A673 (cell line): ENCODE results near the gene RFK. TPM values are rescaled to one million over a fixed set of nuclear protein-coding genes. Genes with fewer than 3 reads are reported as not detected.

Experiments used
- BruUV-seq: library from RNA; stranded (reverse); fragments of 400-500 nt; replicated peaks from 2 replicates; lab custom pipeline; 2021; lab: Mats Ljungman, UMichigan
- CTCF ChIA-PET: fragments of 300-600 bp; sonication (Branson Sonifier 250); formaldehyde crosslinking; loops from one replicate; lab custom pipeline; 2022; ENCODE audit warnings: antibody characterized with exemption; lab: Charles Lee
- POLR2A ChIA-PET: fragments of 300-600 bp; sonication (Branson Sonifier 250); formaldehyde crosslinking; loops from one replicate; lab custom pipeline; 2022; ENCODE audit warnings: antibody characterized with exemption; ENCODE audit not compliant: low non-redundant PET; lab: Charles Lee
- DNase-seq: peaks from one replicate; pipeline ENCODE4 v3.0.0-alpha.2; 2015; ENCODE audit warnings: low spot score
- H3K27ac ChIP-seq: fragments of 200-600 bp; sonication (generic); 2 replicates; pipeline ENCODE4 v1.5.1; 2016; ENCODE audit warnings: mixed run types, low read depth, mild to moderate bottlenecking, mixed read lengths, antibody characterized with exemption, low read length; ENCODE audit not compliant: poor library complexity, severe bottlenecking
- H3K27me3 ChIP-seq: fragments of 200-600 bp; sonication (generic); replicated peaks from 2 replicates; pipeline ENCODE4 v1.6.1; 2017; ENCODE audit warnings: mixed run types, low read depth, mild to moderate bottlenecking, mixed read lengths, antibody characterized with exemption, low read length; ENCODE audit not compliant: insufficient read depth, poor library complexity
- H3K36me3 ChIP-seq: fragments of 200-600 bp; sonication (generic); 2 replicates; pipeline ENCODE4 v1.6.1; 2016; ENCODE audit warnings: mixed run types, mild to moderate bottlenecking, mixed read lengths, antibody characterized with exemption, low read length; ENCODE audit not compliant: insufficient read depth, poor library complexity, severe bottlenecking
- H3K4me1 ChIP-seq: fragments of 200-600 bp; sonication (generic); 2 replicates; pipeline ENCODE4 v1.6.1; 2017; ENCODE audit warnings: mixed run types, mild to moderate bottlenecking, mixed read lengths, antibody characterized with exemption, low read length; ENCODE audit not compliant: insufficient read depth, poor library complexity, severe bottlenecking
- H3K4me3 ChIP-seq: fragments of 200-600 bp; sonication (generic); 2 replicates; pipeline ENCODE4 v1.5.1; 2016; ENCODE audit warnings: low read depth, mixed run types, mild to moderate bottlenecking, mixed read lengths, low read length; ENCODE audit not compliant: poor library complexity, severe bottlenecking
- H3K9me3 ChIP-seq: fragments of 200-600 bp; sonication (generic); 2 replicates; pipeline ENCODE4 v1.6.1; 2016; ENCODE audit warnings: mixed run types, low read depth, mild to moderate bottlenecking, mixed read lengths, antibody characterized with exemption, low read length; ENCODE audit not compliant: poor library complexity, severe bottlenecking
- EZH2 ChIP-seq: fragments of 200-600 bp; sonication (generic); IDR thresholded peaks from 2 replicates; pipeline ENCODE4 v1.6.1; 2017; ENCODE audit warnings: borderline replicate concordance, low read depth, mild to moderate bottlenecking, mixed read lengths, antibody characterized with exemption, low read length; ENCODE audit not compliant: poor library complexity, severe bottlenecking
- intact Hi-C: fragments of 100-400 bp; cut with micrococcal nuclease; formaldehyde crosslinking; loops from one replicate; pipeline ENCODE4 v1.10.0; 2022; ENCODE audit not compliant: unreplicated experiment
- total RNA-seq: library from RNA; stranded (reverse); gene quantifications from 2 replicates; pipeline ENCODE4 v1.2.3, GENCODE V29; 2021
- TF ChIP-seq, protein P1 (sequence below): fragments of 300-800, 200-600 bp; sonication (generic); conservative IDR thresholded peaks from 2 replicates; pipeline ENCODE4 v1.5.1; 2017; ENCODE audit warnings: low read depth, mild to moderate bottlenecking, antibody characterized with exemption, low read length, moderate library complexity, mixed read lengths

The RFK gene
- total RNA-seq, 1 experiment from 2014 or later: 22.1 TPM

DNA sequence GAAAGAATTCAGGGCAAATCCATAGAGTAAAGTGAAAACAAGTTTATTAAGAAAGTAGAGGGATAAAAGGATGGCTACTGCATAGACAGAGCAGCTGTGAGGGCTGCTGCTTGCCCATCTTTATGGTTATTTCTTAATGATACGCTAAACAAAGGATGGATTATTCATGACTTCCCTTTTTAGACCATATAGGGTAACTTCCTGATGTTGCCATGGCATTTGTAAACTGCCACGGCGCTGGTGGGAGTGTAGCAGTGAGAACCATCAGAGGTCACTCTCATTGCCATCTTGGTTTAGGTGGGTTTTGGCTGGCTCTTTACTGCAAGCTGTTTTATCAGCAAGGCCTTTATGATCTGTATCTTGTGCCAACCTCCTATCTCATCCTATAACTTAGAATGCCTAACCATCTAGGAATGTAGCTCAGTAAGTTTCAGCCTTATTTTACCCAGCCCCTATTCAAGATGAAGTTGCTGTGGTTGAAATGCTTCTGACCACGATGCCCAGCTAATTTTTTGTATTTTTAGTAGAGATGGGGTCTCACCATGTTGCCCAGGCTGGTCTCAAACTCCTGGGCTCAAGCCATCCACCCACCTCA lies 42.1 kb downstream of the RFK start:
- no TSS peak for BruUV-seq
- Histone ChIP-seq H3K27me3 (peaks cover 2% of the 10 kb centered on the region), H3K4me3 (no peak overlapping the region), H3K9me3 (no peaks in the 10 kb centered on the region), H3K27ac (no peak overlapping the region), H3K4me1 (no peaks in the 10 kb centered on the region), H3K36me3 (no peaks in the 10 kb centered on the region)
- ChIA-PET POLR2A (no interaction called here), CTCF (no interaction called here)
- DNase-seq: no peak
- TF ChIP-seq, protein P1, sequence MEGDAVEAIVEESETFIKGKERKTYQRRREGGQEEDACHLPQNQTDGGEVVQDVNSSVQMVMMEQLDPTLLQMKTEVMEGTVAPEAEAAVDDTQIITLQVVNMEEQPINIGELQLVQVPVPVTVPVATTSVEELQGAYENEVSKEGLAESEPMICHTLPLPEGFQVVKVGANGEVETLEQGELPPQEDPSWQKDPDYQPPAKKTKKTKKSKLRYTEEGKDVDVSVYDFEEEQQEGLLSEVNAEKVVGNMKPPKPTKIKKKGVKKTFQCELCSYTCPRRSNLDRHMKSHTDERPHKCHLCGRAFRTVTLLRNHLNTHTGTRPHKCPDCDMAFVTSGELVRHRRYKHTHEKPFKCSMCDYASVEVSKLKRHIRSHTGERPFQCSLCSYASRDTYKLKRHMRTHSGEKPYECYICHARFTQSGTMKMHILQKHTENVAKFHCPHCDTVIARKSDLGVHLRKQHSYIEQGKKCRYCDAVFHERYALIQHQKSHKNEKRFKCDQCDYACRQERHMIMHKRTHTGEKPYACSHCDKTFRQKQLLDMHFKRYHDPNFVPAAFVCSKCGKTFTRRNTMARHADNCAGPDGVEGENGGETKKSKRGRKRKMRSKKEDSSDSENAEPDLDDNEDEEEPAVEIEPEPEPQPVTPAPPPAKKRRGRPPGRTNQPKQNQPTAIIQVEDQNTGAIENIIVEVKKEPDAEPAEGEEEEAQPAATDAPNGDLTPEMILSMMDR: no peak
- TF ChIP-seq EZH2: no peak
- intact Hi-C loops: no loop called here

DNA sequence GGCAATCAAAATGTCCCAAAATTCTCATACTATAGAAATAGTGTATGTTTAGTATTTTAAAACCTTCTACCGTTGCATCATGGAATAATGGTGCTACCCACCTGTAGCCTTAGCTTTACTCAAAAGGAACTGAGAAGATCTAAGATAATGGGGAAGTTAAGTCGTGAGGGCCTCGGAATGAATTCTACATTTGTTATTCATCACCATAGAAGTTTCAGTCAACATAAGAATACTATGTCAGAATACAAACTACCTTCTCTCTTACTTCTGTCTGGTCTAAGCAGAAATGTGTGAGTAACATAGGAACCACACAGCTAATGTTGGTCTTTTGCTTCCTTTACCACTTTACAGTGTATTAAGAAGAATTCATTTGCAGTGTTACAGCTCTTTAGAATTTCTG lies 43.2 kb downstream of the RFK start:
- ChIA-PET POLR2A (no interaction called here), CTCF (no interaction called here)
- no TSS peak for BruUV-seq
- no peaks in the 10 kb centered on the region for H3K9me3 ChIP-seq
- intact Hi-C loops: no loop called here
- TF ChIP-seq, protein P1: no peak
- no peak for TF ChIP-seq EZH2
- no peak overlapping the region for H3K27ac ChIP-seq
- DNase-seq: no peak
- no peaks in the 10 kb centered on the region for H3K4me1 ChIP-seq
- H3K27me3 ChIP-seq: peaks cover 2% of the 10 kb centered on the region
- no peak overlapping the region for H3K4me3 ChIP-seq
- H3K36me3 ChIP-seq: no peaks in the 10 kb centered on the region

DNA sequence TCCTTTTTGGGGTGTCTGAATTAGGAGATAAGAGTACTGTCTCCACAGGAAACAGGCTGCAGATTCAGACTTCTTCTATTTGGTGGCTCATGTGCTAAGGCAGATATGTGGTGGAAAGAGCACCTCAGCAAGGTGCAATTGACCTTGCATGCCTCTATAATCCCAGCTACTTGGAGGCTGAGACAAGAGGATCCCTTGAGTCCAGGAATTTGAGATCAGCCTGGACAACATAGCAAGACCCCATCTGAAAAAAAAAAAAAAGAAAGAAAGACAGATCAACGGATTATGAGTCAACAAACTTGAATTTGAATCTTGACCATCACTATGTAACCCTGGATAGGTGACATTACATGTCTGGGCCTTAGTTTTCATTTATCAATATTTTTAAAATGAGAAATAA lies 44.4 kb downstream of the RFK start:
- intact Hi-C loops: no loop called here
- TF ChIP-seq, protein P1: no peak
- no peak for TF ChIP-seq EZH2
- peaks cover 2% of the 10 kb centered on the region for H3K27me3 ChIP-seq
- BruUV-seq: no TSS peak
- no peaks in the 10 kb centered on the region for H3K4me1 ChIP-seq
- H3K9me3 ChIP-seq: no peaks in the 10 kb centered on the region
- POLR2A ChIA-PET: no interaction called here
- DNase-seq: no peak
- H3K27ac ChIP-seq: no peak overlapping the region
- no peak overlapping the region for H3K4me3 ChIP-seq
- H3K36me3 ChIP-seq: no peaks in the 10 kb centered on the region
- CTCF ChIA-PET: no interaction called here
